ENCODE data around the gene ZDHHC24. TPM values are rescaled to one million over a fixed set of nuclear protein-coding genes. Genes with fewer than 3 reads are reported as not detected.
"Not testable (repeated sequence)": the region's sequence is repeated elsewhere in the genome, so short reads cannot be mapped to it uniquely, and the experiment has no call there.

ZDHHC24 gene
- total RNA-seq, 6 donors from 2014 or later = 12.4 to 24.8 (median 14.1) TPM

DNA sequence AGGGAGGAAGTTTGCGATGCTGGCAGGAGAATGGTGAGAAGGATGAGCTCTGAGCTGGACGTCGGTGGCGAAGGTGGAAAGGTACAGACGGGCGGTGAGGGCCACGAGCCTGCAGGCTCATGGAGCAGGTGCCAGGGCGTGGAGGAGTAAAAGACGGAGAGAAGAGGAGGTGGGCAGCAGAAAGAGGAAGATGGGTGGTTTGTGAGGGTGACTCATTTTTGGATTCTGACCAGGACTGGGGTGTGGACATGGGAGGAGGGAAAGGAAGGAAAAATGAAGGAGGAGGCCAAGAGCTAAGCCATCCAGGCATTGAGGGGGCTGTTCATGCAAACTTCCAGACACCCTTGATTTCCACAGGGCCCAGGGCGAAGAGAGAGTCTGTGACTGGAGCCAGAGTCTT, 3.5 kb downstream of the ZDHHC24 start:
- TF ChIP-seq EP300 (IDR thresholded peaks at IDR 0.05) (no peak), POLR2AphosphoS5 (IDR thresholded peaks at IDR 0.05) (no peak), POLR2A (IDR thresholded peaks at IDR 0.05) (no peak)
- TF ChIP-seq, protein P1, sequence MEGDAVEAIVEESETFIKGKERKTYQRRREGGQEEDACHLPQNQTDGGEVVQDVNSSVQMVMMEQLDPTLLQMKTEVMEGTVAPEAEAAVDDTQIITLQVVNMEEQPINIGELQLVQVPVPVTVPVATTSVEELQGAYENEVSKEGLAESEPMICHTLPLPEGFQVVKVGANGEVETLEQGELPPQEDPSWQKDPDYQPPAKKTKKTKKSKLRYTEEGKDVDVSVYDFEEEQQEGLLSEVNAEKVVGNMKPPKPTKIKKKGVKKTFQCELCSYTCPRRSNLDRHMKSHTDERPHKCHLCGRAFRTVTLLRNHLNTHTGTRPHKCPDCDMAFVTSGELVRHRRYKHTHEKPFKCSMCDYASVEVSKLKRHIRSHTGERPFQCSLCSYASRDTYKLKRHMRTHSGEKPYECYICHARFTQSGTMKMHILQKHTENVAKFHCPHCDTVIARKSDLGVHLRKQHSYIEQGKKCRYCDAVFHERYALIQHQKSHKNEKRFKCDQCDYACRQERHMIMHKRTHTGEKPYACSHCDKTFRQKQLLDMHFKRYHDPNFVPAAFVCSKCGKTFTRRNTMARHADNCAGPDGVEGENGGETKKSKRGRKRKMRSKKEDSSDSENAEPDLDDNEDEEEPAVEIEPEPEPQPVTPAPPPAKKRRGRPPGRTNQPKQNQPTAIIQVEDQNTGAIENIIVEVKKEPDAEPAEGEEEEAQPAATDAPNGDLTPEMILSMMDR (IDR thresholded peaks at IDR 0.05) = no peak
- ATAC-seq (ENCODE audit: low FRiP score in 2 of 2) = no peak
- peaks cover 0 to 49% (median 28%) of the 10 kb centered on the region in 4 donors for H3K36me3 ChIP-seq

DNA sequence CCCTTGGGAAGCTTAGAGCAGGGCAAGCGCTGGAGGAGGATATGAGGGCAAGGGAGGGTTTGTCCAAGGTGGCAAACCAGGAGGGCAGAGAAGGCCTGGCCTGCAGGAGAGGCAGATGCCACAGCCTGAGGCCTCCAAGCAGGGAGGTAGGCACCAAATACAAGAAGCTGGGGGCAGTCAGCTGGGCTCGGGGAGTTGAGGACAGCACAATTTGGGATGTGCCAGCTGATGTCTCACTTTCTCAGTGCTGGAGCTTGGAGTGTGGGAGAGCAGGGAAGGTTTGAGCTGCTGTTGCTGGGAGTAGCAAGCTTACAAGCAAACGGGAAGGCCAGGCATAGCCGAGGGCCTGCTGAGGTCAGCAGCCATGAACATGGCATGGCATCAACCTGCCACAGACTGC, 4.0 kb downstream of the ZDHHC24 start:
- peaks cover 23 to 35% (median 29%) of the 10 kb centered on the region in 4 donors for H3K4me1 ChIP-seq
- no peaks in the 10 kb centered on the region for H3K9me3 ChIP-seq
- H3K36me3 ChIP-seq = peaks cover 0 to 54% (median 31%) of the 10 kb centered on the region in 4 donors
- no peak overlapping the region for H3K4me3 ChIP-seq
- WGBS, 2 donors = 91 to 98% methylated on average over 4 of the region's 4 CpGs
- H3K27me3 ChIP-seq = no peaks in the 10 kb centered on the region
- ATAC-seq (ENCODE audit: low FRiP score in 2 of 2) = no peak
- no peak overlapping the region for H3K27ac ChIP-seq
- TF ChIP-seq EP300 (IDR thresholded peaks at IDR 0.05) (no peak), POLR2A (IDR thresholded peaks at IDR 0.05) (no peak), POLR2AphosphoS5 (IDR thresholded peaks at IDR 0.05) (no peak)
- TF ChIP-seq, protein P1 (IDR thresholded peaks at IDR 0.05) = no peak
- no peak for DNase-seq

More for the DNA sequence above, 3.5 kb downstream of the ZDHHC24 start:
- WGBS, 2 donors = 73 to 90% methylated on average over 10 of the region's 10 CpGs
- DNase-seq = no peak
- Histone ChIP-seq H3K4me1 (peaks cover 23 to 38% (median 30%) of the 10 kb centered on the region in 4 donors), H3K4me3 (no peak overlapping the region), H3K27me3 (no peaks in the 10 kb centered on the region), H3K27ac (no peak overlapping the region), H3K9me3 (no peaks in the 10 kb centered on the region)

DNA sequence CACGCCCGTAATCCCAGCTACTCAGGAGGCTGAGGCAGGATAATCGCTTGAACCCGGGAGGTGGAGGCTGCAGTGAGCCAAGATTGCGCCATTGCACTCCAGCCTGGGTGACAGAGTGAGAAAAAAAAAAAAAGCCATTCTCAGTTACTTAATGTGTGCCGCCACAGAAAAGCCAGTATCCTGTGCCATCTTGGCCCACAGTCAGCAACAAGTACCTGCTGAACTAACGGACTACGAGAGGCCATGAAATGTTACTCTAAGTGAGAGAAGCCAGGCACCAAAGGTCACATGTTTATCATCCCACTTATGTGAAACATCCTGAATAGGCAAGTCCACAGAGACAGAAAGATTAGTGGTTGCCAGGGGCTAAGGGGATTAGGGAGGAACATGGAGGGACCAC, 5.2 kb downstream of the ZDHHC24 start:
- not testable (repeated sequence) for H3K27ac ChIP-seq; DNase-seq; H3K9me3 ChIP-seq; ATAC-seq (ENCODE audit: low FRiP score in 2 of 2); H3K4me3 ChIP-seq; H3K27me3 ChIP-seq
- Histone ChIP-seq H3K4me1 (peaks cover 18 to 25% (median 22%) of the 10 kb centered on the region in 4 donors), H3K36me3 (peaks cover 0 to 67% (median 36%) of the 10 kb centered on the region in 4 donors)
- 73 to 86% methylated on average over 8 of the region's 8 CpGs for WGBS, 2 donors

DNA sequence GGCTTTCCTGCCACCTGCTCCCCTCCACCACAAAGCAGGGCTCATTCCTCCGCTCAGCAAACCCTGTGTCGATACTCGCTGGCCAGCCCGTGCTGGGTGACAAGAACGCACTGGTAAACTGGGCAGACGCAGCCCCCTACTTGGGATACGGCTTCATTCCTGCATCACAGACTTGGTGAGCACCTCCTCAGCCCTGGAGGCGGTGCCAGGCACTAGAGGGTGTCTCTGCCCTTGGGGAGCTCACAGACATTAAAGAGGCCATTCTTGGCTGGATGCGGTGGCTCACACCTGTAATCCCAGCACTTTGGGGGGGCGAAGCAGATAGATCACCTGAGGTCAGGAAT, 6.0 kb downstream of the ZDHHC24 start:
- no peak for ATAC-seq (ENCODE audit: low FRiP score in 2 of 2)
- TF ChIP-seq, protein P1 (IDR thresholded peaks at IDR 0.05) = no peak
- TF ChIP-seq POLR2A (IDR thresholded peaks at IDR 0.05) (no peak), EP300 (IDR thresholded peaks at IDR 0.05) (no peak), POLR2AphosphoS5 (IDR thresholded peaks at IDR 0.05) (no peak)
- Histone ChIP-seq H3K9me3 (no peaks in the 10 kb centered on the region), H3K27me3 (no peaks in the 10 kb centered on the region), H3K27ac (no peak overlapping the region), H3K4me1 (peaks cover 12 to 18% (median 16%) of the 10 kb centered on the region in 4 donors), H3K4me3 (no peak overlapping the region), H3K36me3 (peaks cover 0 to 74% (median 36%) of the 10 kb centered on the region in 4 donors)
- 93 to 95% methylated on average over 9 to 10 of the region's 10 CpGs for WGBS, 2 donors
- no peak for DNase-seq

DNA sequence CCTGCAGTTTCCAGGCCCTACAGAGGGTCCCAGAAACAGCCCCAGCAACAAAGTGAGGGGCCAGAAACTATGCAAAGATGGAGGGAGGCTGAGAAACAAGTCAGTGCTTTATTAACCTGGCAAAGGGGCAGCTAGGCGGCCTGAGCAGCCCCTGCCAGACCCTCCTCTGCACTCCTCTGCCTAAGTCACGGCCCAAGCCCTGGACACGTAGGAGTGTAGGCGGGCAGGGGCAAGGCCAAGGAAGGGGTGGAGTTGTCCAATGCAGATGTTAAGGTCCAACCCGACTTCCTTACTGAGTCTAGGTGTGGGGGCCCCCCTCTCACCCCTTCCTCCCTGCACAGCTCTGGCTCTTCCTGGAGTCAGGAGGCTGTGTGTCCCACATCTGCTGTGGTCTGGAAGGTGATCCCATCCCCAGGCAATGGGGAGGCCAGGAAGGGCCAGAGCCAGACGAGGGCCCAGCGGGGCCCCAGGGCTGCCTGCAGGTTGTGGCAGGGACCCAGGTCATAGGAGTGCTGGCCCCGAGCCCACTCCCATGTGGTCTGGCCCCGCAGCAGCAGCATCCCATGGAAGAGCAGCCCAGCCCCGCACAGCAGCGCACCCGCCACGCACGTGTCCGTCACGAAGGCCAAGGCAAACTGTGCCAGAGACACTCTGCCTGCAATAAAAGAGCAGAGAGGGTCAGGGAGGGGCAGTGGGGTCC, 6.5 kb downstream of the ZDHHC24 start:
- WGBS, 2 donors = 92 to 100% methylated on average over 4 to 16 of the region's 16 CpGs
- Histone ChIP-seq H3K27ac (no peak overlapping the region), H3K4me3 (no peak overlapping the region), H3K36me3 (peaks cover 0 to 77% (median 36%) of the 10 kb centered on the region in 4 donors), H3K9me3 (no peaks in the 10 kb centered on the region), H3K27me3 (no peaks in the 10 kb centered on the region), H3K4me1 (peaks cover 6 to 12% (median 11%) of the 10 kb centered on the region in 4 donors)
- DNase-seq (no peak), ATAC-seq (ENCODE audit: low FRiP score in 2 of 2) (peak in 1 of 2 donors; percentile 4)
- no peak for TF ChIP-seq POLR2AphosphoS5 (IDR thresholded peaks at IDR 0.05)
- no peak for TF ChIP-seq EP300 (IDR thresholded peaks at IDR 0.05)
- TF ChIP-seq POLR2A (IDR thresholded peaks at IDR 0.05) = no peak
- TF ChIP-seq, protein P1 (IDR thresholded peaks at IDR 0.05) = no peak
